Upper lobe of left lung (tissue), 4 donors: ENCODE measurements around the gene GLCE.

Experiments used
- CTCF ChIP-seq, 6 experiments: fragments of 450-650 bp in 4 of 6; fragments of 200-600 bp in 2 of 6; sonication (generic) in 2 of 6; IDR thresholded peaks; one replicate each; pipeline ENCODE4 v1.5.1; 2016 to 2019; ENCODE audit warnings: antibody characterized with exemption in 6 of 6
- EP300 ChIP-seq, 4 donors: sonication (generic); formaldehyde crosslinking; IDR thresholded peaks; one replicate each; pipeline ENCODE4 v1.5.1; 2017; ENCODE audit warnings: antibody characterized with exemption in 4 of 4, control low read depth in 2 of 4
- POLR2A ChIP-seq, 4 donors: fragments of 450-650 bp; IDR thresholded peaks; one replicate each; pipeline ENCODE4 v1.5.1; 2016 to 2017; ENCODE audit warnings: antibody characterized with exemption in 4 of 4, mild to moderate bottlenecking in 2 of 4
- POLR2AphosphoS5 ChIP-seq, 2 donors: sonication (generic); formaldehyde crosslinking; IDR thresholded peaks; one replicate each; pipeline ENCODE4 v1.5.1; 2017; ENCODE audit warnings: antibody characterized with exemption in 2 of 2

- no peak for TF ChIP-seq CTCF (IDR thresholded peaks at IDR 0.05)
- TF ChIP-seq EP300 (IDR thresholded peaks at IDR 0.05) = no peak
- no peak for TF ChIP-seq POLR2AphosphoS5 (IDR thresholded peaks at IDR 0.05)
- no peak for TF ChIP-seq POLR2A (IDR thresholded peaks at IDR 0.05)
These were observed 139.6 kb downstream of the GLCE start for GRCh38 chr15:69299943-69300588.
